SIG-M5 treated with dmso at 0.1 percent for 504 hours (cell line): ENCODE data around the gene LDLRAD3.

Experiments used
- DNase-seq: peaks from one replicate; lab custom pipeline; 2025; ENCODE audit not compliant: unreplicated experiment; lab: John Stamatoyannopoulos, UW

LDLRAD3 gene

GRCh38 chr11:35927104-35927503, 16.8 kb upstream of the LDLRAD3 start:
- DNase-seq: no peak

GRCh38 chr11:35927682-35928081, 16.2 kb upstream of the LDLRAD3 start:
- DNase-seq: peak; percentile 81

GRCh38 chr11:35928688-35929395, 15.0 kb upstream of the LDLRAD3 start:
- no peak for DNase-seq

- no peak for DNase-seq
Observed at GRCh38 chr11:35930466-35930865, 13.4 kb upstream of the LDLRAD3 start.

- no peak for DNase-seq
Observed at GRCh38 chr11:35932121-35932520, 11.7 kb upstream of the LDLRAD3 start.

GRCh38 chr11:35932681-35933319, 11.1 kb upstream of the LDLRAD3 start:
- DNase-seq: peak; percentile 97

- no peak for DNase-seq
Observed at GRCh38 chr11:35933320-35933871, 10.5 kb upstream of the LDLRAD3 start.

- DNase-seq: no peak
Observed at GRCh38 chr11:35934271-35934670, 9.6 kb upstream of the LDLRAD3 start.

- no peak for DNase-seq
Observed at GRCh38 chr11:35934981-35935380, 8.9 kb upstream of the LDLRAD3 start.

- DNase-seq: no peak
Observed at GRCh38 chr11:35935390-35935789, 8.5 kb upstream of the LDLRAD3 start.

GRCh38 chr11:35937111-35937510, 6.8 kb upstream of the LDLRAD3 start:
- no peak for DNase-seq

- DNase-seq: no peak
Observed at GRCh38 chr11:35937700-35938099, 6.2 kb upstream of the LDLRAD3 start.

- no peak for DNase-seq
Observed at GRCh38 chr11:35938231-35938630, 5.6 kb upstream of the LDLRAD3 start.

- DNase-seq: no peak
Observed at GRCh38 chr11:35943309-35943708, 553 bp upstream of the LDLRAD3 start.

- no peak for DNase-seq
Observed at GRCh38 chr11:35944503-35945136, 758 bp downstream of the LDLRAD3 start.

- DNase-seq: no peak
Observed at GRCh38 chr11:35945137-35945518, 1.3 kb downstream of the LDLRAD3 start.

GRCh38 chr11:35946766-35947165, 2.9 kb downstream of the LDLRAD3 start:
- no peak for DNase-seq

- DNase-seq: no peak
Observed at GRCh38 chr11:35947437-35947836, 3.6 kb downstream of the LDLRAD3 start.

- no peak for DNase-seq
Observed at GRCh38 chr11:35949242-35949641, 5.4 kb downstream of the LDLRAD3 start.

- DNase-seq: no peak
Observed at GRCh38 chr11:35950082-35950481, 6.2 kb downstream of the LDLRAD3 start.

- DNase-seq: no peak
Observed at GRCh38 chr11:35951680-35952079, 7.8 kb downstream of the LDLRAD3 start.
